Neuronal stem cell (in vitro differentiated cells): ENCODE results near the gene TNFSF12.

Experiments used
- DNase-seq: peaks from one replicate; pipeline ENCODE4 v3.0.0-alpha.2; 2013; ENCODE audit warnings: low spot score
- H2AFZ ChIP-seq: one replicate; pipeline ENCODE4 v1.6.1; 2013; ENCODE audit warnings: mild to moderate bottlenecking, low read length, inconsistent platforms
- H2AK5ac ChIP-seq: 2 replicates; pipeline ENCODE4 v1.6.1; 2013; ENCODE audit warnings: low read depth, mild to moderate bottlenecking, inconsistent platforms, low read length, moderate library complexity, mixed read lengths
- H2BK120ac ChIP-seq: 2 replicates; pipeline ENCODE4 v1.6.1; 2013; ENCODE audit warnings: low read depth, mild to moderate bottlenecking, inconsistent platforms, low read length, moderate library complexity, mixed read lengths
- H2BK12ac ChIP-seq: one replicate; pipeline ENCODE4 v1.6.1; 2013; ENCODE audit warnings: low read length, inconsistent platforms
- H2BK15ac ChIP-seq: 2 replicates; pipeline ENCODE4 v1.6.1; 2013; ENCODE audit warnings: mild to moderate bottlenecking, low read length, inconsistent platforms, mixed read lengths
- H2BK5ac ChIP-seq: one replicate; pipeline ENCODE4 v1.6.1; 2013; ENCODE audit warnings: inconsistent platforms, mild to moderate bottlenecking, low read length, moderate library complexity
- H3K14ac ChIP-seq: one replicate; pipeline ENCODE4 v1.6.1; 2013; ENCODE audit warnings: low read length, inconsistent platforms
- H3K18ac ChIP-seq: 2 replicates; pipeline ENCODE4 v1.6.1; 2013; ENCODE audit warnings: low read length, inconsistent platforms
- H3K23ac ChIP-seq: 2 replicates; pipeline ENCODE4 v1.6.1; 2013; ENCODE audit warnings: low read depth, mild to moderate bottlenecking, mixed read lengths, low read length, inconsistent platforms; ENCODE audit not compliant: poor library complexity
- H3K27ac ChIP-seq: replicated peaks from 3 replicates; pipeline ENCODE4 v1.5.1; 2013; ENCODE audit warnings: low read length, inconsistent platforms
- H3K27me3 ChIP-seq, 3 experiments: 2 replicates each; pipeline ENCODE4 v1.6.1; 2013; ENCODE audit warnings: low read length in 3 of 3, mild to moderate bottlenecking in 2 of 3, inconsistent platforms in 1 of 3, low read depth in 1 of 3, mixed read lengths in 1 of 3, moderate library complexity in 1 of 3; ENCODE audit not compliant: control insufficient read depth in 3 of 3, insufficient read depth in 3 of 3
- H3K36me3 ChIP-seq, 2 donors: replicated peaks in 1 of 2; 2 replicates each; pipeline ENCODE4 v1.6.1; 2013; ENCODE audit warnings: low read length in 2 of 2; ENCODE audit not compliant: control insufficient read depth in 2 of 2, insufficient read depth in 2 of 2
- H3K4ac ChIP-seq: 2 replicates; pipeline ENCODE4 v1.6.1; 2013; ENCODE audit warnings: inconsistent platforms, mild to moderate bottlenecking, low read length, moderate library complexity
- H3K4me1 ChIP-seq, 2 donors: 1 replicate in 1 of 2; 2 replicates in 1 of 2; pipeline ENCODE4 v1.6.1; 2013; ENCODE audit warnings: low read length in 2 of 2, low read depth in 1 of 2; ENCODE audit not compliant: control insufficient read depth in 2 of 2, insufficient read depth in 1 of 2
- H3K4me2 ChIP-seq: one replicate; pipeline ENCODE4 v1.6.1; 2013; ENCODE audit warnings: mild to moderate bottlenecking, low read length, inconsistent platforms; ENCODE audit not compliant: insufficient read depth, poor library complexity, severe bottlenecking
- H3K4me3 ChIP-seq, 2 donors: 2 replicates each; pipeline ENCODE4 v1.5.1; 2013; ENCODE audit warnings: low read length in 2 of 2, mild to moderate bottlenecking in 2 of 2, inconsistent platforms in 1 of 2, moderate library complexity in 1 of 2
- H3K79me1 ChIP-seq: one replicate; pipeline ENCODE4 v1.6.1; 2013; ENCODE audit warnings: low read depth, mild to moderate bottlenecking, inconsistent platforms, low read length, moderate library complexity
- H3K9ac ChIP-seq: one replicate; pipeline ENCODE4 v1.6.1; 2013; ENCODE audit warnings: mild to moderate bottlenecking, low read depth, low read length, inconsistent platforms; ENCODE audit not compliant: poor library complexity
- H3K9me3 ChIP-seq, 2 donors: replicated peaks in 1 of 2; 2 replicates each; pipeline versions ENCODE3 to v1.6.1; 2013; ENCODE audit warnings: low read length in 2 of 2, mild to moderate bottlenecking in 2 of 2, inconsistent platforms in 1 of 2, low read depth in 1 of 2, mixed read lengths in 1 of 2, moderate library complexity in 1 of 2; ENCODE audit not compliant: control insufficient read depth in 2 of 2, insufficient read depth in 1 of 2
- H4K8ac ChIP-seq: one replicate; pipeline ENCODE4 v1.6.1; 2013; ENCODE audit warnings: low read depth, mild to moderate bottlenecking, inconsistent platforms, low read length, moderate library complexity
- H4K91ac ChIP-seq: one replicate; pipeline ENCODE4 v1.6.1; 2013; ENCODE audit warnings: low read length, low read depth, mild to moderate bottlenecking, inconsistent platforms; ENCODE audit not compliant: poor library complexity
- WGBS, 2 donors: extraction: QIAGEN DNeasy Blood & Tissue Kit; methylation state at CpG; one replicate each; pipeline ENCODE4 v1.1.7; 2013; ENCODE audit warnings: missing lambda C conversion rate in 2 of 2, mixed read lengths in 1 of 2; ENCODE audit not compliant: insufficient read length in 2 of 2, insufficient replicate concordance in 1 of 2; ENCODE audit errors: extremely low coverage in 2 of 2; 5-methylcytosine and 5-hydroxymethylcytosine counted together

Gene TNFSF12

GRCh38 chr17:7556627-7557026 lies 7.8 kb downstream of the TNFSF12 start:
- H3K4me2 ChIP-seq, result no peak overlapping the region
- peaks cover 2% of the 10 kb centered on the region for H3K79me1 ChIP-seq
- no peak overlapping the region for H3K23ac ChIP-seq
- H3K18ac ChIP-seq, result no peak overlapping the region
- H3K4ac ChIP-seq, result no peak overlapping the region
- no peak overlapping the region for H3K9ac ChIP-seq
- no peaks in the 10 kb centered on the region for H3K9me3 ChIP-seq
- DNase-seq, result no peak
- peak overlapping the region; percentile 94 for H2AK5ac ChIP-seq
- WGBS, 2 donors, result no CpG with 5 or more reads among the region's 12 CpGs
- H2BK12ac ChIP-seq, result no peak overlapping the region
- peak overlapping the region; percentile 45 for H2BK5ac ChIP-seq
- peak overlapping the region; percentile 92 for H2BK15ac ChIP-seq
- H4K8ac ChIP-seq, result peak overlapping the region; percentile 55
- H3K4me3 ChIP-seq, result no peak overlapping the region
- H3K14ac ChIP-seq, result peak overlapping the region; percentile 43
- H3K27ac ChIP-seq, result no peak overlapping the region
- peak overlapping the region; percentile 51 for H2BK120ac ChIP-seq
- no peaks in the 10 kb centered on the region for H3K36me3 ChIP-seq
- no peak overlapping the region for H2AFZ ChIP-seq
- H4K91ac ChIP-seq, result no peak overlapping the region
- peaks cover 17 to 19% of the 10 kb centered on the region in 2 donors for H3K4me1 ChIP-seq
- peaks cover 0 to 3% (median 0%) of the 10 kb centered on the region in 3 experiments for H3K27me3 ChIP-seq

- no peak overlapping the region for H3K4ac ChIP-seq
- no CpG with 5 or more reads among the region's 19 CpGs for WGBS, 2 donors
- peaks cover 0 to 3% (median 0%) of the 10 kb centered on the region in 3 experiments for H3K27me3 ChIP-seq
- no peak for DNase-seq
- peak overlapping the region; percentile 36 for H3K9ac ChIP-seq
- peak overlapping the region; percentile 85 for H3K23ac ChIP-seq
- no peak overlapping the region for H4K91ac ChIP-seq
- peak overlapping the region; percentile 90 for H3K18ac ChIP-seq
- H3K36me3 ChIP-seq, result no peaks in the 10 kb centered on the region
- H3K9me3 ChIP-seq, result no peaks in the 10 kb centered on the region
- H2BK120ac ChIP-seq, result peak overlapping the region; percentile 51
- peak overlapping the region; percentile 56 for H4K8ac ChIP-seq
- H3K4me3 ChIP-seq, result no peak overlapping the region
- H3K4me2 ChIP-seq, result no peak overlapping the region
- H3K14ac ChIP-seq, result peak overlapping the region; percentile 43
- H2BK5ac ChIP-seq, result peak overlapping the region; percentile 45
- H2BK15ac ChIP-seq, result peak overlapping the region; percentile 92
- peak overlapping the region; percentile 94 for H2AK5ac ChIP-seq
- peak overlapping the region; percentile 78 for H2AFZ ChIP-seq
- no peak overlapping the region for H3K27ac ChIP-seq
- peaks cover 3% of the 10 kb centered on the region for H3K79me1 ChIP-seq
- peak overlapping the region; percentile 49 for H2BK12ac ChIP-seq
- peaks cover 17 to 19% of the 10 kb centered on the region in 2 donors for H3K4me1 ChIP-seq
Observed at GRCh38 chr17:7557147-7557764, 8.4 kb downstream of the TNFSF12 start.

DNA sequence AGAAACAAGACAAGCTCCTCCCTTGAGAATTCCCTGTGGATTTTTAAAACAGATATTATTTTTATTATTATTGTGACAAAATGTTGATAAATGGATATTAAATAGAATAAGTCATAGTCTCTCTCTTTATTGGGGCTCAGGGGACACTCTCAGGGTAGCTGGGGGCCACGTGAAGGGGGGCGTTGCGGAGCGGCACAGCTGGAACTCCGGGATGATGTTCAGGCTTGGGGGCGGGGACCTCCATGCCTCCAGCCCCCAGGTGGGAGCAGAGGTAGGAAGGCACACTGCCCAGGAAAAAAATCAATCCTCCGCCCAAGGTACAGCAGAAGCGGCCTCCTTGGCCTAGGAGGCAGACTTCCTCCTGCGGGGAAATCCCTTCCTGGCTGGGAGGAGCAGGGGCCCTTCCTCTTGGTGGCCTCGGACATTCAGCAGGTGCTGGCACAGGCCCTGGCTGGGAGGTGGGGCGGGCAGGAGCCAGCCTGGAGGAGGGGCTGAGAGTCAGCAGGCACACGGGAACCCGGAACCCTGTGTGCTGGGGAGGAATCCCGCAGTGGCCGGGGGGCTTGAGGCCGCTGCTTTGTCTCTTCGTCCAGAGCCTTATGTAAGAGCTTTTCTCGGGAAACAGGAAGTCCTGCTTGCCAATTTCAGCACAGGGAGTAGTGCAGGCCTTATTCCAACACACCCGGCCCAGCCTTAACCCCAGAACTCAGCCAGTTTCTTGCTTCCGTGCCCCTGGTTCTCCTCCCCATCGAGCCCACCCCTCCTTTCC lies 9.1 kb downstream of the TNFSF12 start:
- Histone ChIP-seq H4K91ac (no peak overlapping the region), H3K9me3 (no peaks in the 10 kb centered on the region), H3K18ac (peak overlapping the region; percentile 84), H2AFZ (peak overlapping the region; percentile 95), H2BK120ac (no peak overlapping the region), H3K4ac (no peak overlapping the region), H3K27me3 (no peaks in the 10 kb centered on the region), H2BK12ac (peak overlapping the region; percentile 30), H3K4me2 (no peak overlapping the region), H3K4me1 (peaks cover 22 to 24% of the 10 kb centered on the region in 2 donors), H3K4me3 (no peak overlapping the region), H2AK5ac (peak overlapping the region; percentile 94), H3K14ac (no peak overlapping the region), H3K23ac (no peak overlapping the region), H3K9ac (peak overlapping the region; percentile 30), H3K36me3 (no peaks in the 10 kb centered on the region), H2BK15ac (peak overlapping the region; percentile 92), H4K8ac (peak overlapping the region; percentile 29), H3K27ac (no peak overlapping the region), H3K79me1 (peaks cover 5% of the 10 kb centered on the region), H2BK5ac (no peak overlapping the region)
- DNase-seq, result no peak
- no CpG with 5 or more reads among the region's 21 CpGs for WGBS, 2 donors
